ENCODE data around the gene SCART1.
"Not testable (repeated sequence)": the region's sequence is repeated elsewhere in the genome, so short reads cannot be mapped to it uniquely, and the experiment has no call there.

GRCh38 chr10:133499176-133499575, 45.4 kb downstream of the SCART1 start:
- not testable (repeated sequence) for TF ChIP-seq CTCF (IDR thresholded peaks at IDR 0.05 in 4 of 5, conservative IDR thresholded peaks at IDR 0.05 in 1 of 5); POLR2A (IDR thresholded peaks at IDR 0.05)

All from gastrocnemius medialis (tissue), 4 donors.